SK-N-MC (cell line): ENCODE data around the gene ITGB2.
A peak's percentile ranks its signal among the peaks of the same experiment; 100 is the strongest.

Source experiments
- DNase-seq: peaks from one replicate; pipeline ENCODE4 v3.0.0-alpha.2; 2011; ENCODE audit warnings: low read depth, low spot score
- H3K27ac ChIP-seq: fragments of 200-600 bp; sonication (generic); 2 replicates; pipeline ENCODE4 v1.5.1; 2016; ENCODE audit warnings: mixed run types
- H3K36me3 ChIP-seq: fragments of 200-600 bp; sonication (generic); 2 replicates; pipeline ENCODE4 v1.6.1; 2017; ENCODE audit warnings: antibody characterized with exemption, low read length, mixed read lengths; ENCODE audit not compliant: insufficient read depth
- H3K4me3 ChIP-seq: fragments of 200-600 bp; sonication (generic); 2 replicates; pipeline ENCODE4 v1.5.1; 2016
- H3K9ac ChIP-seq: fragments of 200-600 bp; sonication (generic); 2 replicates; pipeline ENCODE4 v1.8.0; 2017; ENCODE audit warnings: mixed run types, mixed read lengths; ENCODE audit not compliant: insufficient read length
- H3K9me3 ChIP-seq: fragments of 200-600 bp; sonication (generic); 2 replicates; pipeline ENCODE4 v1.6.1; 2017; ENCODE audit warnings: low read depth, mild to moderate bottlenecking, antibody characterized with exemption, low read length, moderate library complexity, mixed read lengths
- EZH2 ChIP-seq: fragments of 200-600 bp; sonication (generic); IDR thresholded peaks from one replicate; pipeline ENCODE4 v1.6.1; 2017; ENCODE audit warnings: antibody characterized with exemption
- FOXP2 ChIP-seq: optimal IDR thresholded peaks from 2 replicates; pipeline ENCODE3; 2011; ENCODE audit warnings: mild to moderate bottlenecking, moderate library complexity; ENCODE audit not compliant: insufficient read depth; ENCODE audit errors: extremely low read length, control extremely low read depth
- POLR2AphosphoS5 ChIP-seq: IDR thresholded peaks from 2 replicates; pipeline ENCODE4 v1.6.1; 2012; ENCODE audit warnings: mild to moderate bottlenecking, low read depth, low read length, borderline replicate concordance

Gene ITGB2

DNA sequence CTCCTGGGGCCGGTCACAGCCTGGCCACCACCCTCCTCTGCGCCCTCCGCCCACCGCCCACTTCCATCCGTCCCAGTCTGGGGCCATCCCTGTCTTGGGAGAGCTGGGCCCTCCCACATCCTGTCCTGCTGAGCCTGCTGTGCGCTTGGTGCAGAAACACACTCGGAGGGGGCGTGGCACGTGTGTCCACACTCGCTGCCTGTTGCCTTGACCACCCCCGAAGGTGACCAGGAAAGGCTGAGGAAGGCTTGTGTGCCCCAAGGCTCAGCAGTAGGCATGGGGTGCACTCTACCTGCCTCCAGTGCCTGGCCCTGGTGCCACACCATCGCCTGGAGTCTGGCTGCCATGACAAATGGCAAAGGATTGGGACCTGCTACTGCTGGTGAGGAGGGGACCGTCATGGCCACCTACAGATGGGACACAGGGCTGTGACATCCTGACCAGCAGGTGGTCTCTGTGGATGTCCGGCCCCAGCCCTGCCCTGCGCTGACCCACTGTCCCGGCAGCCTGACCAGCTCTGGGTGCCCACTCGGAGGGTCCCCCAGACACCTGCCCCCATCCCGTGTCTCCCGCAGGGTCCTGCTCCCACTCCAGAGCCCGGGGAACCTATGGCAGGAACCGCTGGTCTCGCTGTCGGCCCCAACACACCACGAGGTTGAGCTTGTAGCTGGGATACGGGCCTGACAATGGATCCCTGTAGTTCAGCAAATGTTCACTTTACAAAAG is 24.0 kb downstream of the ITGB2 start:
- Histone ChIP-seq H3K27ac (no peak overlapping the region), H3K36me3 (no peaks in the 10 kb centered on the region), H3K4me3 (no peak overlapping the region), H3K9ac (peak overlapping the region; percentile 20), H3K9me3 (no peaks in the 10 kb centered on the region)
- DNase-seq, result no peak
- TF ChIP-seq POLR2AphosphoS5 (no peak), EZH2 (no peak)

DNA sequence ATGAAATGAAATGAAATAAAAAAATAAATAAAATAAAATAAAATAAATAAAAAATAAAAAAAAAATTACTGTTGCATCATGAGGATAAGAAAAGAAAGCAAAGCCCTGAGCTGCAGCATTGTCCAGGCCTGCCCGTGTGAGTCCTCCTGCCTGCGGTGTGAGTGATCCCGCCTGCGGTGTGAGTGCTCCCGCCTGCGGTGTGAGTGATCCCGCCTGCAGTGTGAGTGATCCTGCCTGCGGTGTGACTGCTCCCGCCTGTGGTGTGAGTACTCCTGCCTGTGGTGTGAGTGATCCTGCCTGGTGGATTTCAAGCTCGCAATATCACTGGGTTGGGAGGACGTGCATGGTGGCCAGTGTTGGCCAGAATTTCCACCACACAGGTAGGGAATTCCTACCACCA is 24.8 kb downstream of the ITGB2 start:
- no peaks in the 10 kb centered on the region for H3K36me3 ChIP-seq
- H3K9ac ChIP-seq, result no peak overlapping the region
- TF ChIP-seq FOXP2 (no peak), EZH2 (no peak), POLR2AphosphoS5 (no peak)
- H3K9me3 ChIP-seq, result no peaks in the 10 kb centered on the region
- no peak for DNase-seq
- H3K27ac ChIP-seq, result no peak overlapping the region
- H3K4me3 ChIP-seq, result no peak overlapping the region

DNA sequence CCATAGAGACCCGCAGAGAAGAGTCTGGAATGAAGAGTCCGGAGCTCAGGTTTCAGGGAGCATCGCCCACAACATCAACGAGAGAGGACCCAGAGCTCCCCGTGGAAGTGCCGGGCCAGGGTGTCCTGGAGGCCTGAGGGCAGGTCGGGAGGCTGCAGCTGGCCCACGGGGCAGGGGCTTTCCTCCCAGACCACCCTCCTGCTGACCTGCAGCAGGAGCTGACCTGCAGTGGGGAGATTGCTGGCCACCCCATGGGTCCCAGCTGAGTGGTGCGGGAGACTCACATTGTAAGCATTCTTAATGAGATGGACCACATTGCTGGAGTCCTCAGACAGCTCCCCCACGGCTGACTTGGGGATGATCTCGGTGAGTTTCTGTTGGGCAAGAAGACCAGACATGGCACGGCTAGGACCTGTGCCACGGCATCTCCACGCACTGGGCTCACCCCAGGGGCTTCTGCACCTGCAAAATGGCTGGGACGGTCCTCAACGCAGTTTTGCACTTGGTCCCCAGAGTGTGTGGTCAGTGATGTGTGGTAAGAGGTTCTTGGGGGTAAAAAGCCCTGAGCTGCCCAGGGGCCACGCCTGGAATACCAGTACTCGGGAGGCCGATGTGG is 25.9 kb downstream of the ITGB2 start:
- Histone ChIP-seq H3K36me3 (no peaks in the 10 kb centered on the region), H3K9me3 (no peaks in the 10 kb centered on the region), H3K9ac (no peak overlapping the region), H3K4me3 (no peak overlapping the region), H3K27ac (no peak overlapping the region)
- DNase-seq, result no peak
- TF ChIP-seq FOXP2 (no peak), POLR2AphosphoS5 (no peak), EZH2 (no peak)

DNA sequence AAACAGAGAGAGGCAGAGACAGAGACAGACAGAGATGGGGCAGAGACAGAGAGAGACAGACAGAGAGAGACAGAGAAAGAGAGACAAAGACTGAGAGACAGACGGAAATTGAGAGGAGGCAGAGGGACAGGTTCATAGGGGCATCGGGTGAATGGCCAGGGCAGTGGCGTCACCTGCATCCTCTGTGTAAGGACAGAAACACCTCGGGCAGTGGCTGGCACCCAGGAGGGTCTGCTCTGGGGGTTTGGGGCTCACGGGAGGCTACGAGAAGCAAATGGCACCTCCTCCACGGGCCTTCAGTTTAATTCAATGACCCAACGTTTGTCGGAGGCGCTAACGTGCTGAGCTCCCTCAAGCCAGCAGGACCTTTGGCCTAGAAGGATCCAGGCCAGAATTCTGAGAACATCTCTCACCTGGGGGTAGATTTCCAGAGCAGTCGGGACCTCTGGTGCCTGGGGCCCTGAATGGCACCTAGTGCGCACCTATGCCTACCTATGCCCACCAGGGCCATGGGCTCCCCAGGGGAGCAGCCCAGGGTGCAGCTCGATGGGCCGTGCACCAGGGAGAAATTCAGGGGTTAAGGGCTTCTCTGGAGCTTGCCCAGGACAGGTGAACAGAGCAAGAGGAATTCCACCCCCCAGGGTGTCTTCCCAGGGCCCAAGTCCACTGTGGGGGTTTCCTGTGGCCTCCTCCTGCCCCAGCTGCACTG is 26.6 kb downstream of the ITGB2 start:
- Histone ChIP-seq H3K9me3 (no peaks in the 10 kb centered on the region), H3K27ac (no peak overlapping the region), H3K36me3 (no peaks in the 10 kb centered on the region), H3K9ac (no peak overlapping the region), H3K4me3 (no peak overlapping the region)
- DNase-seq, result no peak
- no peak for TF ChIP-seq EZH2
- TF ChIP-seq POLR2AphosphoS5, result no peak
- TF ChIP-seq FOXP2, result no peak

DNA sequence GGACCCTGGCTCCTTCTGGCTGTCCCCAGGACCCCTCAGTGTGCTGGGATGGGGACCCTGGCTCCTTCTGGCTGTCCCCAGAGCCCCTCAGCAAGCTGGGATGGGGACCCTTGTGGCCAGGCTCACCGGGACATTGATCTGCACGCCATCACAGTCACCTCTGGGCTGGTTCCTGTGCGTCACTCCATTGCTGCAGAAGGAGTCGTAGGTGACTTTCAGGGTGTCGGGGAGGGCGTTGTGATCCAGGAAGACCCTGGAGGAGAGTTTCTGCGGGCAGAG is 27.5 kb downstream of the ITGB2 start:
- TF ChIP-seq POLR2AphosphoS5 (no peak), FOXP2 (no peak), EZH2 (no peak)
- H3K9ac ChIP-seq, result no peak overlapping the region
- no peak for DNase-seq
- no peaks in the 10 kb centered on the region for H3K36me3 ChIP-seq
- H3K27ac ChIP-seq, result no peak overlapping the region
- no peaks in the 10 kb centered on the region for H3K9me3 ChIP-seq
- no peak overlapping the region for H3K4me3 ChIP-seq

DNA sequence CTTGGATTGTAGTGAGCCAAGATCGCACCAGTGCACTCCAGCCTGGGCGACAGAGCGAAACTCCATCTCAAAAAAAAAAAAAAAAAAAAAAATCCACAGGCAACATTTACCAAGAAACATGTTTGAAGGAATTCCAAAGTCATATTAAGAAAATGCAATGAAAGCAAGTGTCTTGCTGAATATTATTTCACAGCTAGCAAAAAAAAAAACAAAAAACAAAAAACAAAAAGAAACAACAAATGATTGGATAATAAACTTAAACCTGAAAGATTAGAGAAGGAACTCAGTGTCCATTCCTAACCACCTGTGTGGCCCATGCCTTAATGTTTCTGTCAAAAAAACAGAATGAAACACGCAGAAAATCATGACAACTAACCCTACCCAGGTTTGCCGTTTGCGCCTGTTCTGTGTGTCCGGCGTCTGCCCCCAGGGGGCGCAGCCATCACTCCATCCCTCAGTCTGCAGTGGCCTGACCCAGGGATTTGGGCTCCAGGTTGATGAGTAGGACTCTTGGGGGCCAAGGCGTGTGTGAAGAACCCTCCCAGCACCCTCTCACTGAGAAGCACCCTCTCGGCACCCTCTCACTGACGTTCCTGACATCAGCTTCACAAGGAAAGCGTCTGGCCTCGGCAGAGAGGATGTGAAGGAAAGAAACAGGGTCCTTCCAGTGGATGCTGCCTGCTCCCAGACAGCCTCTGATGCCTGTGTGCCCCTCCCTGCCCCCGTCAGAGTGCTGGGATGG is 28.0 kb downstream of the ITGB2 start:
- TF ChIP-seq POLR2AphosphoS5 (no peak), FOXP2 (no peak), EZH2 (no peak)
- Histone ChIP-seq H3K4me3 (no peak overlapping the region), H3K36me3 (no peaks in the 10 kb centered on the region), H3K9me3 (no peaks in the 10 kb centered on the region), H3K9ac (no peak overlapping the region), H3K27ac (no peak overlapping the region)
- DNase-seq, result no peak

DNA sequence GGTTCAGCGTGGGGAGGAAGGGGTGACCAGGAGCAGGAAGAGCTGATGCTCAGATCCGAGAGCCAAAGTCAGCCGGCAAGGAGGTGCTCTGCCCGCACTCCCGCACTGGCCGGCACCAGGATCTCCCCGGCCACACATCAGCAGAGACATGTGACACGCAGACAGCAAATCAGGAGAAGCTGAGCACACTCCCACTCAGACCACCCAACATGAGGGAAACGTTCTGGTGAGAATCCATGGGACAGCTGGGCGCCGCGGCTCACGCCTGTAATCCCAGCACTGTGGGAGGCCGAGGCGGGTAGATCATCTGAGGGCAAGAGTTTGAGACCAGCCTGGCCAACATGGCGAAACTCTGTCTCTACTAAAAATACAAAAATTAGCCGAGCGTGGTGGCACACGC is 28.6 kb downstream of the ITGB2 start:
- DNase-seq, result no peak
- Histone ChIP-seq H3K9ac (no peak overlapping the region), H3K4me3 (no peak overlapping the region), H3K9me3 (no peaks in the 10 kb centered on the region), H3K36me3 (no peaks in the 10 kb centered on the region), H3K27ac (no peak overlapping the region)
- TF ChIP-seq FOXP2 (no peak), POLR2AphosphoS5 (no peak)

DNA sequence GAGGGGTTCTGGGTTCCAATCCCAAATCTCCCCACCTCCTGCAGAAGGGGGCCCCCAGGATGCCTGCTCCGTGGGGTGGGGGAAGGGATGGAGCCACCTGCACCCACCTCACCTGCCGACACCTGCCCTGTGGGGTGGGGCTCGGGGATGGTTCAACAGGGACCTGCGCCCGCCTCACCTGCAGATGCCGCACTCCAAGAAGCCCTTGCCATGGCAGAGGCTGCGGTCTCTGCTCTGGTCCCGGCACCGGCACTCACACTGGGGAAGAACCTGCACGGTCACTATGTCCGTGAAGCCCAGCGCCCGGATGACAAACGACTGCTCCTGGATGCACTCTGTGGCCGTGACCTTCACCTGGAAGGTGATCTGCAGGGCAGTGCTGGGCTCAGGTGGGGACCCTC is 29.1 kb downstream of the ITGB2 start:
- Histone ChIP-seq H3K27ac (no peak overlapping the region), H3K4me3 (no peak overlapping the region), H3K36me3 (no peaks in the 10 kb centered on the region), H3K9me3 (no peaks in the 10 kb centered on the region), H3K9ac (no peak overlapping the region)
- TF ChIP-seq FOXP2 (no peak), EZH2 (no peak), POLR2AphosphoS5 (no peak)
- no peak for DNase-seq
